GM12878 (cell line): ENCODE measurements around the gene NPHS1. TPM values are rescaled to one million over a fixed set of nuclear protein-coding genes. Genes with fewer than 3 reads are reported as not detected.

Source experiments
- ATAC-seq: fragments of 200-7000 bp; cut with Tn5 transposase; 3 replicates; pipeline ENCODE4 v1.9.1; 2020; ENCODE audit warnings: mild to moderate bottlenecking, moderate library complexity
- BruUV-seq: library from RNA; stranded (reverse); fragments of 400-500 nt; replicated peaks from 2 replicates; lab custom pipeline; 2021; lab: Mats Ljungman, UMichigan
- CTCF ChIA-PET: fragments of 300-600 bp; sonication (Branson Sonifier 250); formaldehyde crosslinking; extraction: SDS; loops from one replicate; lab custom pipeline; 2021; ENCODE audit warnings: inconsistent platforms; lab: Yijun Ruan, JAX
- POLR2A ChIA-PET: fragments of 350-600 bp; formaldehyde crosslinking; extraction: SDS; loops from one replicate; lab custom pipeline; 2021; ENCODE audit warnings: inconsistent platforms; lab: Charles Lee
- RAD21 ChIA-PET: fragments of 300-600 bp; sonication (Branson Sonifier 250); formaldehyde crosslinking; loops from one replicate; lab custom pipeline; 2023; ENCODE audit warnings: antibody characterized with exemption; ENCODE audit not compliant: unreplicated experiment; lab: Charles Lee
- SMC1A ChIA-PET: fragments of 300-600 bp; sonication (Branson Sonifier 250); formaldehyde crosslinking; loops from one replicate; lab custom pipeline; 2023; ENCODE audit not compliant: unreplicated experiment, uncharacterized antibody; lab: Charles Lee
- DNase-seq: peaks from one replicate; pipeline ENCODE4 v3.0.0-alpha.2; 2011; ENCODE audit warnings: low read depth, low spot score
- FAIRE-seq: peaks from 3 replicates; lab custom pipeline; 2011; peaks lifted over from hg19 to GRCh38; lab: Jason Lieb, UNC
- H2AFZ ChIP-seq: 2 replicates; pipeline ENCODE4 v1.6.0; 2011; ENCODE audit warnings: low read depth, low read length, control low read depth; ENCODE audit not compliant: control insufficient read depth
- H3K27ac ChIP-seq: 2 replicates; pipeline ENCODE4 v1.5.1; 2011; ENCODE audit warnings: control low read depth; ENCODE audit not compliant: control insufficient read depth, insufficient read depth
- H3K27me3 ChIP-seq, 2 experiments: replicated peaks in 1 of 2; 2 replicates each; pipeline versions ENCODE4 v1.6.0 to v1.6.1; 2011; ENCODE audit warnings: low read length in 1 of 2; ENCODE audit not compliant: control insufficient read depth in 2 of 2, insufficient read depth in 2 of 2
- H3K36me3 ChIP-seq, 2 experiments: 2 replicates each; pipeline ENCODE4 v1.5.1; 2011; ENCODE audit warnings: low read length in 1 of 2; ENCODE audit not compliant: control insufficient read depth in 2 of 2, insufficient read depth in 2 of 2
- H3K4me1 ChIP-seq: 2 replicates; pipeline ENCODE4 v1.6.1; 2011; ENCODE audit warnings: mild to moderate bottlenecking, low read length, moderate library complexity, mixed read lengths; ENCODE audit not compliant: control insufficient read depth, insufficient read depth
- H3K4me2 ChIP-seq: 2 replicates; pipeline ENCODE4 v1.6.0; 2011; ENCODE audit warnings: control low read depth; ENCODE audit not compliant: control insufficient read depth, insufficient read depth
- H3K4me3 ChIP-seq: fragments of 200-600 bp; sonication (generic); 2 replicates; pipeline ENCODE4 v1.5.1; 2016
- H3K79me2 ChIP-seq: 2 replicates; pipeline ENCODE4 v1.6.0; 2011; ENCODE audit warnings: low read length; ENCODE audit not compliant: control insufficient read depth, insufficient read depth
- H3K9ac ChIP-seq: 2 replicates; pipeline ENCODE4 v1.8.0; 2011; ENCODE audit warnings: low read length, control low read depth, mixed read lengths; ENCODE audit not compliant: control insufficient read depth, insufficient read depth
- H3K9me3 ChIP-seq: replicated peaks from 3 replicates; pipeline ENCODE4 v1.5.1; 2011; ENCODE audit warnings: mild to moderate bottlenecking, low read length; ENCODE audit not compliant: control insufficient read depth, insufficient read depth
- H4K20me1 ChIP-seq: 2 replicates; pipeline ENCODE4 v1.6.0; 2011; ENCODE audit not compliant: control insufficient read depth, insufficient read depth
- ASH2L ChIP-seq: fragments of 300-600, 200-600 bp; sonication (generic); IDR thresholded peaks from 2 replicates; pipeline ENCODE4 v1.6.1; 2017; ENCODE audit warnings: low read depth, mild to moderate bottlenecking, borderline replicate concordance
- DPF2 ChIP-seq: fragments of 450-650 bp; IDR thresholded peaks from 2 replicates; pipeline ENCODE4 v1.6.1; 2017; ENCODE audit warnings: mild to moderate bottlenecking
- E2F4 ChIP-seq: IDR thresholded peaks from 2 replicates; pipeline ENCODE4 v1.6.1; 2012; ENCODE audit warnings: low read depth, low read length, improper control_type of control experiment
- EED ChIP-seq: sonication (generic); IDR thresholded peaks from 2 replicates; pipeline ENCODE4 v1.6.1; 2016; ENCODE audit warnings: antibody characterized with exemption, low read depth
- HSF1 ChIP-seq: fragments of 150-350 bp; IDR thresholded peaks from 2 replicates; pipeline ENCODE4 v1.6.1; 2014; ENCODE audit warnings: mild to moderate bottlenecking, low read depth, low read length
- MAX ChIP-seq: IDR thresholded peaks from 2 replicates; pipeline ENCODE4 v1.6.1; 2012; ENCODE audit warnings: low read depth, low read length, improper control_type of control experiment
- POLR2AphosphoS5 ChIP-seq: IDR thresholded peaks from 2 replicates; pipeline ENCODE4 v1.6.1; 2011; ENCODE audit warnings: mild to moderate bottlenecking, low read length, inconsistent platforms
- RUNX3 ChIP-seq: IDR thresholded peaks from 2 replicates; pipeline ENCODE4 v1.6.1; 2012; ENCODE audit warnings: low read length, inconsistent platforms
- SUZ12 ChIP-seq: fragments of 200-600 bp; sonication (generic); IDR thresholded peaks from one replicate; pipeline ENCODE4 v1.6.1; 2018; ENCODE audit warnings: antibody characterized with exemption, mild to moderate bottlenecking; ENCODE audit not compliant: unreplicated experiment
- ZNF592 ChIP-seq: fragments of 450-650 bp; IDR thresholded peaks from 2 replicates; pipeline ENCODE4 v1.6.1; 2017; ENCODE audit warnings: mild to moderate bottlenecking, moderate library complexity
- WGBS: methylation state at CpG from one replicate; pipeline ENCODE4 v1.1.6; 2016; ENCODE audit warnings: low lambda C conversion rate; ENCODE audit not compliant: insufficient replicate concordance, insufficient coverage; ENCODE audit errors: missing lambda C conversion rate; 5-methylcytosine and 5-hydroxymethylcytosine counted together
- in situ Hi-C: fragments of 300-500 bp; cut with MboI; formaldehyde crosslinking; loops from 9 replicates; pipeline ENCODE4 v1.14.3; 2018; ENCODE audit warnings: mixed read lengths
- intact Hi-C: fragments of 100-400 bp; cut with micrococcal nuclease; formaldehyde crosslinking; loops from one replicate; pipeline ENCODE4 v1.14.2; 2022; ENCODE audit not compliant: unreplicated experiment
- polyA plus RNA-seq, 11 experiments: library from polyadenylated mRNA; depleted of rRNA in 4 of 11; unstranded in 6 of 11; stranded (reverse) in 5 of 11; fragments of >200 nt; fragmentation: Nextera tagmentation in 4 of 11; fragmentation: Illumina TruSeq in 1 of 11; extraction: Ambion mirVana in 4 of 11; extraction: Trizol in 1 of 11; gene quantifications; 1 replicate in 1 of 11; 2 replicates in 10 of 11; pipeline versions ENCODE4 v1.2.1 to v1.2.3, GENCODE V29; 2011 to 2016; ENCODE audit warnings: inconsistent platforms in 2 of 11, missing spikeins in 2 of 11, low read depth in 1 of 11
- total RNA-seq, 4 experiments: library from RNA; depleted of rRNA in 3 of 4; stranded (reverse); fragments of >200 nt in 3 of 4; fragmentation: Illumina TruSeq in 1 of 4; extraction: Trizol in 1 of 4; gene quantifications; 2 replicates each; pipeline versions ENCODE4 v1.2.1 to v1.2.3, GENCODE V29; 2013 to 2021

Gene NPHS1
- total and polyA plus RNA-seq, 10 of the 15 experiments (the other 5 are each of a cell fraction or from before 2014, with no cell fraction given), result not detected

GRCh38 chr19:35833972-35834371, 18.3 kb downstream of the NPHS1 start:
- no peaks in the 10 kb centered on the region; a peak in 2 of 4 replicates for H3K27me3 ChIP-seq
- ChIA-PET CTCF (no interaction called here), POLR2A (no interaction called here), RAD21 (interaction anchor here (0.6 kb wide), 1 partner anchor 140 kb away, joined by 4 read pairs; no protein-coding TSS in a partner anchor), SMC1A (interaction anchor here (0.9 kb wide), 1 partner anchor 97 kb away, joined by 3 read pairs; no protein-coding TSS in a partner anchor)
- H3K4me3 ChIP-seq, result no peak overlapping the region
- no peaks in the 10 kb centered on the region for H3K9me3 ChIP-seq
- DNase-seq, result no peak
- no TSS peak for BruUV-seq
- ATAC-seq, result peak; percentile 28; the same call in 2 of the 3 replicates
- 24% methylated on average over 7 of the region's 7 CpGs for WGBS
- TF ChIP-seq POLR2AphosphoS5 (no peak), ASH2L (no peak), SUZ12 (no peak)
- no peak overlapping the region for H3K27ac ChIP-seq
- no peaks in the 10 kb centered on the region for H3K4me1 ChIP-seq
- in situ Hi-C loops, result no loop called here
- no peak for FAIRE-seq
- no peaks in the 10 kb centered on the region for H3K36me3 ChIP-seq
- intact Hi-C loops, result no loop called here
- no peak overlapping the region for H2AFZ ChIP-seq
- H4K20me1 ChIP-seq, result no peaks in the 10 kb centered on the region; the same call in 1 of the 2 replicates
- H3K9ac ChIP-seq, result no peak overlapping the region
- no peaks in the 10 kb centered on the region for H3K79me2 ChIP-seq
- no peak overlapping the region for H3K4me2 ChIP-seq

GRCh38 chr19:35832054-35832453, 20.2 kb downstream of the NPHS1 start:
- intact Hi-C loops (no loop called here), in situ Hi-C loops (no loop called here)
- ChIA-PET POLR2A (no interaction called here), SMC1A (no interaction called here), RAD21 (no interaction called here), CTCF (no interaction called here)
- H3K79me2 ChIP-seq, result no peaks in the 10 kb centered on the region
- BruUV-seq, result no TSS peak
- no peaks in the 10 kb centered on the region; the same call in 1 of the 2 replicates for H4K20me1 ChIP-seq
- no peak overlapping the region for H3K4me3 ChIP-seq
- H3K27me3 ChIP-seq, result no peaks in the 10 kb centered on the region; a peak in 2 of 4 replicates
- H2AFZ ChIP-seq, result no peak overlapping the region
- H3K4me2 ChIP-seq, result no peak overlapping the region
- no peak overlapping the region for H3K9ac ChIP-seq
- FAIRE-seq (no peak), ATAC-seq (no peak), DNase-seq (no peak)
- no peaks in the 10 kb centered on the region for H3K4me1 ChIP-seq
- H3K27ac ChIP-seq, result no peak overlapping the region
- WGBS, result 2% methylated on average over 4 of the region's 4 CpGs
- no peaks in the 10 kb centered on the region for H3K9me3 ChIP-seq
- no peaks in the 10 kb centered on the region for H3K36me3 ChIP-seq
- TF ChIP-seq EED (no peak), RUNX3 (no peak), E2F4 (no peak), MAX (no peak), DPF2 (no peak), HSF1 (no peak), ZNF592 (no peak)
